NT2/D1 (cell line): ENCODE results near the gene NAALADL2.
"Not testable (repeated sequence)": the region's sequence is repeated elsewhere in the genome, so short reads cannot be mapped to it uniquely, and the experiment has no call there.

Experiments
- DNase-seq: peaks from one replicate; pipeline ENCODE4 v3.0.0-alpha.2; 2011; ENCODE audit warnings: low read depth, low spot score
- H3K27me3 ChIP-seq: 2 replicates; pipeline ENCODE4 v1.6.0; 2011; ENCODE audit warnings: mild to moderate bottlenecking; ENCODE audit not compliant: insufficient read length, insufficient read depth
- H3K36me3 ChIP-seq: 2 replicates; pipeline ENCODE4 v1.6.1; 2011; ENCODE audit warnings: mild to moderate bottlenecking, low read length, mixed read lengths; ENCODE audit not compliant: insufficient read depth, insufficient read length
- H3K4me1 ChIP-seq: 2 replicates; pipeline ENCODE4 v1.5.1; 2011; ENCODE audit not compliant: insufficient read depth, insufficient read length
- H3K4me3 ChIP-seq: 2 replicates; pipeline ENCODE4 v1.5.1; 2011; ENCODE audit warnings: low read depth; ENCODE audit not compliant: insufficient read length
- H3K9ac ChIP-seq: 2 replicates; pipeline ENCODE4 v1.6.0; 2011; ENCODE audit warnings: low read depth; ENCODE audit not compliant: insufficient read length
- H3K9me3 ChIP-seq: 2 replicates; pipeline ENCODE4 v1.5.1; 2011; ENCODE audit warnings: mild to moderate bottlenecking, low read length; ENCODE audit not compliant: insufficient read depth
- SUZ12 ChIP-seq: IDR thresholded peaks from 2 replicates; pipeline ENCODE4 v1.6.1; 2011; ENCODE audit not compliant: insufficient read length, insufficient read depth; ENCODE audit errors: extremely low read depth
- YY1 ChIP-seq: IDR thresholded peaks from 2 replicates; pipeline ENCODE4 v1.6.1; 2011; ENCODE audit not compliant: insufficient read length, insufficient read depth
- ZNF274 ChIP-seq: IDR thresholded peaks from 2 replicates; pipeline ENCODE4 v1.6.1; 2011; ENCODE audit warnings: mild to moderate bottlenecking, low read depth, low read length

The NAALADL2 gene

DNA sequence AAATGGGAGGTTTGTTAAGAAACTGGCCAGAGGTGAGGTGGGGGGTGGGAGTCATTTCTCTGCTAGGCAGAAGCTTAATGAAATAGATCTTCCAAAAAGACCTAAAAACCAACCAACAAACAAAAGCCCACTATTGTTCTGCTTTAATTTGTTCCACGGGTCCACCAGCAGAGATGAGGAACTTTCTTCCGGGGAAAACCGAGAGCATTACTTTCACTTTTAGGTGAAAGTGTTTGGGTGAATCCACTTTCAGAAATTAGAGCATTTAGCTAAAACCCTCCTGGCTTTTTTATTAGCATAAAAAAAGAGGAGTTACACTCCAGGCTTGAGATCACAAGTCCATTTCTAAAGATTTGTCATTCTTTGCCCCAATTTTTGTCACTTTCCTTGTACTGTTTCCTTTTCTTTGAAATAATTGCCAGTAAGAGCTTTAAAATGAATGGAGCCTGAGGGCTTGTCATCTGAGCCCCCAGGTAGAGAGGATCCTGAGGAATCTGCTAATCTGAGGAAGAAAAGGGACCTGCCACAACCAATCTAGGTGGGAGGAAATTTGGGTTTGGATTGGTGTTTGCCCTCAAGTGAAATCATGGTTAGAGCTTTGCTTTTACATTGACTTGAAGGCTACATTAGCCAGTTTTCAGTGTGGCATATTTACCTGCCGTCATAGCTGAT lies 667.6 kb downstream of the NAALADL2 start:
- Histone ChIP-seq H3K9ac (no peak overlapping the region), H3K27me3 (no peaks in the 10 kb centered on the region), H3K9me3 (no peaks in the 10 kb centered on the region; the same call in 1 of the 2 replicates), H3K4me1 (no peaks in the 10 kb centered on the region), H3K4me3 (no peak overlapping the region), H3K36me3 (no peaks in the 10 kb centered on the region)
- TF ChIP-seq SUZ12 (no peak), ZNF274 (no peak), YY1 (no peak)
- DNase-seq: no peak

DNA sequence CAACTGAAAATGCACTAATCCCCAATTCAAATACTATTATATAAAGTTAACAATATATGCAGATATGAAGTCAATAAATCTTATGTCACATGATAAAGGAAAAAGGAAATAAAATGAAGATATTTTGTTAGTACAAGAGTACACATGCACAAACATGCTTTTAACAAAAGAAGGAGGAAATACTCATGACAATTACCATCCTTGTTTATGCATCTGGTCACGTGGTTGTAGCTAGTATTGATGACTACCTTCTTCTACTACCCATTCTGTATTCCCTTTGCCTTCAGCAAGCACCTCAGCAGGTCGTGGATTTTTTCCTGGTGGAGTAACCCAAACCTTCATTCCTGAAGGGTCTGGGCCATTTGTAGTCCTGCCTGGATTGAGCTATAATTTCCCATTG lies 669.6 kb downstream of the NAALADL2 start:
- H3K4me1 ChIP-seq, H3K9ac ChIP-seq, DNase-seq: not testable (repeated sequence)

DNA sequence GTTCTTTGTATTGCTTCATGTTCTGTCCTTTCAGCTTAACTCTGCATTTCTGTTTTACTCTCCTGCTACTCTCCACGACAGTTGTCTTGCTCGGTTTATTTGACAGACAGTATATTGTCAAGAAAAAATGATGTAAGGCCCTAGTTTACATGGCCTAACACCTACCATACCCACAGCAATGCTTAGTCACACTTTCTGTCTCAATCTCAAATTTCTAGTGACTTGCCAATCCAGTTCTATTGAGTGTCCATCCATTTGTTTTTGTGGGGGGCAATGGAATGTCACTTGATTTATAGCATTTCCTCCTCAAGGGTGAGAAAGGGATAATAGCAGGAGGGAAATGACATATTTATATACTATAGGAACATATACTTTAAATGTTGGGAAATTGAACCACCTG lies 676.2 kb downstream of the NAALADL2 start:
- no peaks in the 10 kb centered on the region for H3K9me3 ChIP-seq
- TF ChIP-seq SUZ12: no peak
- TF ChIP-seq YY1: no peak
- TF ChIP-seq ZNF274: no peak
- H3K27me3 ChIP-seq: no peaks in the 10 kb centered on the region
- DNase-seq: no peak
- no peak overlapping the region for H3K9ac ChIP-seq
- H3K4me1 ChIP-seq: no peaks in the 10 kb centered on the region
- no peak overlapping the region for H3K4me3 ChIP-seq
- no peaks in the 10 kb centered on the region for H3K36me3 ChIP-seq

More for the DNA sequence above, 669.6 kb downstream of the NAALADL2 start:
- not testable (repeated sequence) for H3K36me3 ChIP-seq, H3K4me3 ChIP-seq, H3K27me3 ChIP-seq, H3K9me3 ChIP-seq

DNA sequence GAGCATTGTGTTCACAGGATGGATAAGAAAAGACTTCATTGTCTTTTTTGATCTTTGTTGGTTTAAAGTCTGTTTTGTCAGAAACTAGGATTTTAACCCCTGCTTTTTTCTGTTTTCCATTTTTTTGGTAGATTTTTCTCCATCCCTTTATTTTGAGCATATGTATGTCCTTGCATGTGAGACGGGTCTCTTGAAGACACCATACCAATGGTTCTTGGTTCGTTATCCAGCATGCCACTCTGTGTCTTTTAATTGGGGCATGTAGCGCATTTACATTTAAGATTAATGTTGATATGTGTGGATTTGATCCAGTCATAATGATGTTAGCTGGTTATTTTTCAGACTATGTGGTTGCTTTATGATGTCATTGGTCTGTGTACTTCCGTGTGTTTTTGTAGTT lies 687.0 kb downstream of the NAALADL2 start:
- H3K4me3 ChIP-seq: no peak overlapping the region
- H3K9me3 ChIP-seq: 0 out of 2 replicates have a peak, but pooled peaks cover 5% of the 10 kb centered on the region
- DNase-seq: no peak
- H3K9ac ChIP-seq: no peak overlapping the region
- TF ChIP-seq ZNF274 (no peak), SUZ12 (no peak), YY1 (no peak)
- H3K27me3 ChIP-seq: no peaks in the 10 kb centered on the region
- no peaks in the 10 kb centered on the region for H3K4me1 ChIP-seq
- no peaks in the 10 kb centered on the region for H3K36me3 ChIP-seq

DNA sequence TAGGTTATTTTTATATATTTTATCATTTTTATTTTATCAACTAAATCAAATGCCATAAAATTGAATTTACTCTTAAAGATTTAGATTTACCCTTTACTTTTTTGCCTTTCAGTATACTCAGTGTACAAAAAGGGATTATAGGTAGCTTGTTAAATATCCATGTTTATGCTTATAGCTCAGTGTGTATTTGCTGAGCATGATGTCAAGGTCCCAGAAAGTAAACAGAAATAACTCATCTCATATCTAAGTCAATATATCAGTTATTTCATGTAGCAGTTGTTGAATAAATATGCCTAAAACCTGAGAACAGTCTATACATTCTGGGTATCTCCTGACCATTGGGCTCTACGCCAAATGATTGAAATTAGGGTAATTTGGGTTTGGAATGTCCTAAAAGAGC lies 693.8 kb downstream of the NAALADL2 start:
- H3K4me1 ChIP-seq: no peaks in the 10 kb centered on the region
- no peaks in the 10 kb centered on the region for H3K27me3 ChIP-seq
- H3K9ac ChIP-seq: no peak overlapping the region
- H3K9me3 ChIP-seq: no peaks in the 10 kb centered on the region
- TF ChIP-seq YY1 (no peak), ZNF274 (no peak)
- no peak overlapping the region for H3K4me3 ChIP-seq
- no peaks in the 10 kb centered on the region for H3K36me3 ChIP-seq
- DNase-seq: no peak

DNA sequence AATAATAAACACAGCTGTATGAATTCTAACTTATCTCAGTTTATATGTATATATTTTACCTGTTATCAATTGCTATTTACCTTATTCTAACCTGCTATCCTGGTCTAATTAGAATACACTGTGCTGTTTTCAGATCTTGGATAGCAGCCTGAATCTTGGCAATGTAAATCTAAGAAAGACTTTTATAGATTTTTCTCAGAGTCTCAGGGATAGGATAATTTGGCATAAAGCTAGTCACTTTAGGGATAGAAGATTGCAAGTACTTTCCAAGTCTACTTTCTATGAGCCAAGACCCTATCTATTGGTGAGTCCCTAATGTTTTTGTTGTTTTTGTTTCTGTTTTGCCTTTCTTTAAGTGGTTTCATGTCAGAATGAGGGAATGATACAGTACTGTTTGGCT lies 695.7 kb downstream of the NAALADL2 start:
- H3K4me1 ChIP-seq: no peaks in the 10 kb centered on the region
- H3K27me3 ChIP-seq: no peaks in the 10 kb centered on the region
- no peaks in the 10 kb centered on the region for H3K36me3 ChIP-seq
- no peak for DNase-seq
- H3K4me3 ChIP-seq: no peak overlapping the region
- no peak overlapping the region for H3K9ac ChIP-seq
- H3K9me3 ChIP-seq: no peaks in the 10 kb centered on the region
- TF ChIP-seq SUZ12 (no peak), ZNF274 (no peak), YY1 (no peak)

DNA sequence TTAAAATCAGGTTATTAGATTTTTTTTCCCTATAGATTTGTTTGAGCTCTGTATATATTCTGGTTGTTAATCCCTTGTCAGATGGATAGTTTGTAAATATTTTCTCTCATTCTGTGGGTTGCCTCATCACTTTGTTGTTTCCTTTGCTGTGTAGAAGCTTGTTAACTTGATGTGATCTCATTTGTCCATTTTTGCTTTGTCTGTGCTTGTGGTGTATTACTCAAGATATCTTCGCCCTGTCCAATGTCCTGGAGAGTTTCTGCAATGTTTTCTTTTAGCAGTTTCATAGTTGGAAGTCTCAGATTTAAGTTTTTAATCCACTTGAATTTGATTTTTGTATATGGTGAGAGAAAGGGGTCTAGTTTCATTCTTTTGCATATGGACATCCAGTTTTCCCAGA lies 699.1 kb downstream of the NAALADL2 start:
- H3K36me3 ChIP-seq: no peaks in the 10 kb centered on the region
- H3K4me3 ChIP-seq: no peak overlapping the region
- no peaks in the 10 kb centered on the region for H3K9me3 ChIP-seq
- H3K4me1 ChIP-seq: no peaks in the 10 kb centered on the region
- H3K27me3 ChIP-seq: no peaks in the 10 kb centered on the region
- no peak overlapping the region for H3K9ac ChIP-seq
- TF ChIP-seq YY1: no peak
- no peak for TF ChIP-seq SUZ12
- no peak for TF ChIP-seq ZNF274
- no peak for DNase-seq
